GM18520 (cell line): ENCODE results near the gene TTLL7.

Experiments used
- ATAC-seq: cut with Tn5 transposase; IDR thresholded peaks from one replicate; pipeline ENCODE4 v1.9.1; 2021; ENCODE audit not compliant: unreplicated experiment

Gene TTLL7

GRCh38 chr1:83822208-83822607 is 176.7 kb downstream of the TTLL7 start:
- no peak for ATAC-seq

GRCh38 chr1:83819436-83819835 is 179.5 kb downstream of the TTLL7 start:
- ATAC-seq = no peak

GRCh38 chr1:83818916-83819315 is 180.0 kb downstream of the TTLL7 start:
- no peak for ATAC-seq

DNA sequence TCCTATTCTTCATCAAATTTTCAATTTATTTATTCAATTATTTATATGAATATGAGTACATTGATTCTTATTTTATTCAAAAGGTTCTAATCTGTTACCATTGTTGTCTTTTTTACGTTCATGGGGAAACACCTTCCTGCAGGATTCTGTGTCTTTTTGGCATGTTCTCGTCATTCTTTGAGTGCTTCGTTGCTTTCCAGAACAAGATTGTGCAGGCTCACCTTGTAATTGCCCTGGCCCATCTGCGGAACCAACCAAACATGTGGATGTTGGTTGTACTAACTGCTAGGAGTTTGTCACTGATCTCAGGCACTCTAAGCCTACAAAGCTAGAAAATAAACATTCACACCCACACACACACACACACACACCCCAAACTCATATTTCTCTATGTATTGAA is 182.1 kb downstream of the TTLL7 start:
- no peak for ATAC-seq

- no peak for ATAC-seq
Measured at GRCh38 chr1:83815330-83815729, 183.6 kb downstream of the TTLL7 start.
